Measurements from ENCODE around the gene NAGS. TPM values are rescaled to one million over a fixed set of nuclear protein-coding genes. Genes with fewer than 3 reads are reported as not detected.
"Not testable (repeated sequence)": the region's sequence is repeated elsewhere in the genome, so short reads cannot be mapped to it uniquely, and the experiment has no call there.

The NAGS gene
- total and polyA plus RNA-seq, 10 of the 15 experiments (the other 5 are each of a cell fraction or from before 2014, with no cell fraction given), result 0.11 to 1.6 (median 0.64) TPM; not detected in 1

DNA sequence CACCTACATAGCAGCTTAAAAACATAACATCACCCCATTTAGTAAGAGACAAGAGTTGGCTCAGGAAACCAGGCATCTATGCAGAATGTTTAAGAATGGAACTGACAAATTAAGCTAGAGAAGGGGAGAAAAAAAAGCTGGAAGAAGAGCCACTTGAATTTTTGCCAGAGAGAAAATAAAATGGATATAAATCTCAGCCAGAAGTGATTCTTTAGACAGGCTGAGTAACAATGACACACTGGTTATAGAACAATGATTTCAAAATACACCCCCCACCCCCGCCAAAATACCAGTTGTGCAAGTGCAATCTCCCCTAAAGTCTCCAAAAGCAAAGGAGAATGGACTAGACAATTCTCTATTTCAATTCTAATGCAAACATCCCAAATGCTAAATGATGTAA is 39.6 kb downstream of the NAGS start:
- intact Hi-C loops (cut with micrococcal nuclease; ENCODE audit: unreplicated experiment) (no loop called here), in situ Hi-C loops (cut with MboI) (loop anchor here (5.0 kb wide), 1 partner anchor 102 kb away; the partner anchor contains the start of gene PPY)
- DNase-seq (ENCODE audit: low read depth, low spot score), result no peak
- H3K9ac ChIP-seq (ENCODE audit: control insufficient read depth, insufficient read depth, low read length), result no peak overlapping the region
- ChIA-PET SMC1A (ENCODE audit: uncharacterized antibody, unreplicated experiment) (interaction anchor here (1.0 to 4.7 kb wide), 4 partner anchors 12 to 100 kb away, joined by 3 to 20 read pairs (median 6); no protein-coding TSS in a partner anchor), POLR2A (interaction anchor here (1.6 kb wide), 1 partner anchor 23 kb away, joined by 5 read pairs; the partner anchor contains the start of gene LSM12), RAD21 (ENCODE audit: unreplicated experiment) (interaction anchor here (0.5 to 1.3 kb wide), 3 partner anchors 72 to 134 kb away, joined by 3 to 6 read pairs (median 4); no protein-coding TSS in a partner anchor), CTCF (interaction anchor here (0.6 to 5.1 kb wide), 14 partner anchors 9 to 277 kb away, joined by 3 to 42 read pairs (median 4); partner anchors contain the start of gene HDAC5)
- H3K79me2 ChIP-seq (ENCODE audit: control insufficient read depth, insufficient read depth, low read length), result peaks cover 26% of the 10 kb centered on the region
- no peaks in the 10 kb centered on the region; the same call in 1 of the 3 replicates for H3K9me3 ChIP-seq (replicated peaks; ENCODE audit: control insufficient read depth, insufficient read depth, low read length)
- H2AFZ ChIP-seq (ENCODE audit: control insufficient read depth, low read depth, low read length), result no peak overlapping the region
- H3K4me1 ChIP-seq (ENCODE audit: control insufficient read depth, insufficient read depth, low read length), result no peaks in the 10 kb centered on the region
- H3K4me2 ChIP-seq (ENCODE audit: control insufficient read depth, insufficient read depth), result no peak overlapping the region
- no peak overlapping the region for H3K4me3 ChIP-seq
- 100% methylated on average over 1 of the region's 1 CpG for WGBS (ENCODE audit: insufficient coverage, insufficient replicate concordance, low lambda C conversion rate, missing lambda C conversion rate)
- ATAC-seq, result no peak
- FAIRE-seq, result no peak
- H3K27me3 ChIP-seq (replicated peaks in 1 of 2; ENCODE audit: control insufficient read depth in 2 of 2, insufficient read depth in 2 of 2, low read length in 1 of 2), result no peaks in the 10 kb centered on the region
- TSS peak; percentile 36 for BruUV-seq (replicated peaks)
- TF ChIP-seq CBFB (IDR thresholded peaks at IDR 0.05; ENCODE audit: low read depth), result no peak
- TF ChIP-seq NFXL1 (IDR thresholded peaks at IDR 0.05; ENCODE audit: borderline replicate concordance), result no peak
- no peak for TF ChIP-seq PAX5 (IDR thresholded peaks at IDR 0.05; ENCODE audit: borderline replicate concordance, low read depth, low read length)
- H4K20me1 ChIP-seq (ENCODE audit: control insufficient read depth, insufficient read depth), result no peaks in the 10 kb centered on the region
- H3K36me3 ChIP-seq (ENCODE audit: control insufficient read depth in 2 of 2, insufficient read depth in 2 of 2, low read length in 1 of 2), result peaks cover 3 to 30% of the 10 kb centered on the region in 2 experiments
- no peak overlapping the region for H3K27ac ChIP-seq (ENCODE audit: control insufficient read depth, insufficient read depth)

DNA sequence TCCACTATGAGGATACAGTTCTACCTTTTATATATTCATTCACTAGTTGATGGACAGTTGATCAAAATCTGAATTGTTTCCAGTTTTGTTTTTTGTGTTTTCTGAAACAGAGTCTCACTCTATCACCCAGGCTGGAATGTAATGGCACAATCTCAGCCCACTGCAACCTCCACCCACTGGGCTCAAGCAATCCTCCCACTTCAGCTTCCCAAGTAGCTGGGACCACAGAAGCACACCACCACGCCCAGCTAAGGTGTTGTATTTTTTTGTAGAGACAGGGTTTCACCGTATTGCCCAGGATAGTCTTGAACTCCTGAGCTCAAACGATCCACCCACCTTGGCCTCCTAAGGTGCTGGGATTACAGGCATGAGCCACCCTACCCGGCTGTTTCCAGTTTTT is 41.1 kb downstream of the NAGS start:
- SMC1A ChIA-PET (ENCODE audit: uncharacterized antibody, unreplicated experiment), result no interaction called here
- Histone ChIP-seq H3K27ac (ENCODE audit: control insufficient read depth, insufficient read depth) (no peak overlapping the region), H3K36me3 (ENCODE audit: control insufficient read depth in 2 of 2, insufficient read depth in 2 of 2, low read length in 1 of 2) (peaks cover 6 to 24% of the 10 kb centered on the region in 2 experiments), H3K4me3 (no peak overlapping the region), H3K79me2 (ENCODE audit: control insufficient read depth, insufficient read depth, low read length) (peaks cover 22% of the 10 kb centered on the region), H3K4me2 (ENCODE audit: control insufficient read depth, insufficient read depth) (no peak overlapping the region), H2AFZ (ENCODE audit: control insufficient read depth, low read depth, low read length) (no peak overlapping the region), H4K20me1 (ENCODE audit: control insufficient read depth, insufficient read depth) (no peaks in the 10 kb centered on the region), H3K4me1 (ENCODE audit: control insufficient read depth, insufficient read depth, low read length) (no peaks in the 10 kb centered on the region), H3K27me3 (replicated peaks in 1 of 2; ENCODE audit: control insufficient read depth in 2 of 2, insufficient read depth in 2 of 2, low read length in 1 of 2) (no peaks in the 10 kb centered on the region), H3K9ac (ENCODE audit: control insufficient read depth, insufficient read depth, low read length) (no peak overlapping the region), H3K9me3 (replicated peaks; ENCODE audit: control insufficient read depth, insufficient read depth, low read length) (no peaks in the 10 kb centered on the region; the same call in 1 of the 3 replicates)
- FAIRE-seq (no peak), ATAC-seq (no peak), DNase-seq (ENCODE audit: low read depth, low spot score) (no peak)
- CTCF ChIA-PET, result no interaction called here
- RAD21 ChIA-PET (ENCODE audit: unreplicated experiment), result no interaction called here
- BruUV-seq (replicated peaks), result no TSS peak
- intact Hi-C loops (cut with micrococcal nuclease; ENCODE audit: unreplicated experiment) (no loop called here), in situ Hi-C loops (cut with MboI) (no loop called here)
- TF ChIP-seq TCF3 (IDR thresholded peaks at IDR 0.05; ENCODE audit: borderline replicate concordance, insufficient read depth, low read depth, low read length), result no peak
- TF ChIP-seq, protein P1, sequence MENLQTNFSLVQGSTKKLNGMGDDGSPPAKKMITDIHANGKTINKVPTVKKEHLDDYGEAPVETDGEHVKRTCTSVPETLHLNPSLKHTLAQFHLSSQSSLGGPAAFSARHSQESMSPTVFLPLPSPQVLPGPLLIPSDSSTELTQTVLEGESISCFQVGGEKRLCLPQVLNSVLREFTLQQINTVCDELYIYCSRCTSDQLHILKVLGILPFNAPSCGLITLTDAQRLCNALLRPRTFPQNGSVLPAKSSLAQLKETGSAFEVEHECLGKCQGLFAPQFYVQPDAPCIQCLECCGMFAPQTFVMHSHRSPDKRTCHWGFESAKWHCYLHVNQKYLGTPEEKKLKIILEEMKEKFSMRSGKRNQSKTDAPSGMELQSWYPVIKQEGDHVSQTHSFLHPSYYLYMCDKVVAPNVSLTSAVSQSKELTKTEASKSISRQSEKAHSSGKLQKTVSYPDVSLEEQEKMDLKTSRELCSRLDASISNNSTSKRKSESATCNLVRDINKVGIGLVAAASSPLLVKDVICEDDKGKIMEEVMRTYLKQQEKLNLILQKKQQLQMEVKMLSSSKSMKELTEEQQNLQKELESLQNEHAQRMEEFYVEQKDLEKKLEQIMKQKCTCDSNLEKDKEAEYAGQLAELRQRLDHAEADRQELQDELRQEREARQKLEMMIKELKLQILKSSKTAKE (IDR thresholded peaks at IDR 0.05; ENCODE audit: low read depth, poor library complexity, severe bottlenecking), result no peak
- TF ChIP-seq SMARCA5 (IDR thresholded peaks at IDR 0.05), result no peak
- TF ChIP-seq BCL11A (IDR thresholded peaks at IDR 0.05; ENCODE audit: low read depth, low read length), result no peak
- POLR2A ChIA-PET, result no interaction called here
- 100% methylated on average over 4 of the region's 4 CpGs for WGBS (ENCODE audit: insufficient coverage, insufficient replicate concordance, low lambda C conversion rate, missing lambda C conversion rate)

- H2AFZ ChIP-seq (ENCODE audit: control insufficient read depth, low read depth, low read length); H3K27me3 ChIP-seq (replicated peaks in 1 of 2; ENCODE audit: control insufficient read depth in 2 of 2, insufficient read depth in 2 of 2, low read length in 1 of 2); in situ Hi-C loops (cut with MboI); H3K9me3 ChIP-seq (replicated peaks; ENCODE audit: control insufficient read depth, insufficient read depth, low read length); RAD21 ChIA-PET (ENCODE audit: unreplicated experiment); H3K27ac ChIP-seq (ENCODE audit: control insufficient read depth, insufficient read depth); intact Hi-C loops (cut with micrococcal nuclease; ENCODE audit: unreplicated experiment); BruUV-seq (replicated peaks); ATAC-seq; FAIRE-seq; H3K4me1 ChIP-seq (ENCODE audit: control insufficient read depth, insufficient read depth, low read length); H3K4me2 ChIP-seq (ENCODE audit: control insufficient read depth, insufficient read depth); DNase-seq (ENCODE audit: low read depth, low spot score); H4K20me1 ChIP-seq (ENCODE audit: control insufficient read depth, insufficient read depth); POLR2A ChIA-PET; H3K9ac ChIP-seq (ENCODE audit: control insufficient read depth, insufficient read depth, low read length); SMC1A ChIA-PET (ENCODE audit: uncharacterized antibody, unreplicated experiment); CTCF ChIA-PET; H3K4me3 ChIP-seq: not testable (repeated sequence)
- H3K79me2 ChIP-seq (ENCODE audit: control insufficient read depth, insufficient read depth, low read length), result peaks cover 13% of the 10 kb centered on the region
- 97% methylated on average over 7 of the region's 7 CpGs for WGBS (ENCODE audit: insufficient coverage, insufficient replicate concordance, low lambda C conversion rate, missing lambda C conversion rate)
- H3K36me3 ChIP-seq (ENCODE audit: control insufficient read depth in 2 of 2, insufficient read depth in 2 of 2, low read length in 1 of 2), result peaks cover 9 to 31% of the 10 kb centered on the region in 2 experiments
Measured at GRCh38 chr17:44046893-44047292, 42.5 kb downstream of the NAGS start.

All from GM12878 (cell line).